Mesenchymal stem cell (in vitro differentiated cells and primary cell): ENCODE data around the gene ILDR1.

Experiments
- DNase-seq: peaks from one replicate; pipeline ENCODE4 v3.0.0-alpha.2; 2013
- H2AFZ ChIP-seq: one replicate; pipeline ENCODE4 v1.6.1; 2013; ENCODE audit warnings: low read depth, mild to moderate bottlenecking, control low read depth, inconsistent platforms, low read length, moderate library complexity
- H2AK5ac ChIP-seq: 2 replicates; pipeline ENCODE4 v1.6.1; 2013; ENCODE audit warnings: low read length, moderate library complexity, mild to moderate bottlenecking, inconsistent platforms; ENCODE audit not compliant: severe bottlenecking
- H2BK120ac ChIP-seq: one replicate; pipeline ENCODE4 v1.6.1; 2013; ENCODE audit warnings: low read depth, mild to moderate bottlenecking, inconsistent platforms, low read length, moderate library complexity
- H2BK12ac ChIP-seq, 2 experiments: one replicate each; pipeline ENCODE4 v1.6.1; 2013; ENCODE audit warnings: inconsistent platforms in 2 of 2, low read length in 2 of 2, mild to moderate bottlenecking in 2 of 2, moderate library complexity in 2 of 2, control low read depth in 1 of 2
- H2BK15ac ChIP-seq: one replicate; pipeline ENCODE4 v1.6.1; 2013; ENCODE audit warnings: mild to moderate bottlenecking, low read depth, inconsistent platforms; ENCODE audit not compliant: poor library complexity, severe bottlenecking
- H2BK5ac ChIP-seq: 2 replicates; pipeline ENCODE4 v1.6.1; 2013; ENCODE audit warnings: low read depth, mild to moderate bottlenecking, low read length, control low read depth, inconsistent platforms; ENCODE audit not compliant: poor library complexity, severe bottlenecking
- H3K14ac ChIP-seq, 2 experiments: one replicate each; pipeline ENCODE4 v1.6.1; 2013; ENCODE audit warnings: inconsistent platforms in 2 of 2, low read length in 2 of 2, control low read depth in 1 of 2, mild to moderate bottlenecking in 1 of 2, moderate library complexity in 1 of 2
- H3K18ac ChIP-seq, 2 experiments: one replicate each; pipeline ENCODE4 v1.6.1; 2013; ENCODE audit warnings: inconsistent platforms in 2 of 2, low read length in 2 of 2, control low read depth in 1 of 2, low read depth in 1 of 2, mild to moderate bottlenecking in 1 of 2
- H3K23ac ChIP-seq, 2 experiments: one replicate each; pipeline ENCODE4 v1.6.1; 2013; ENCODE audit warnings: inconsistent platforms in 2 of 2, low read length in 2 of 2, mild to moderate bottlenecking in 2 of 2, moderate library complexity in 2 of 2, control low read depth in 1 of 2
- H3K27ac ChIP-seq: 2 replicates; pipeline ENCODE4 v1.5.1; 2013; ENCODE audit warnings: mild to moderate bottlenecking, moderate library complexity, low read length, control low read depth, inconsistent platforms; ENCODE audit not compliant: poor library complexity, severe bottlenecking
- H3K27me3 ChIP-seq, 2 experiments: 2 replicates each; pipeline versions ENCODE4 v1.6.1 to v1.7.0; 2013; ENCODE audit warnings: low read length in 2 of 2, mild to moderate bottlenecking in 2 of 2, moderate library complexity in 2 of 2, control low read depth in 1 of 2, inconsistent platforms in 1 of 2; ENCODE audit not compliant: control insufficient read depth in 1 of 2, insufficient read depth in 1 of 2
- H3K36me3 ChIP-seq, 2 experiments: 2 replicates each; pipeline versions ENCODE4 v1.6.1 to v1.7.0; 2013; ENCODE audit warnings: low read length in 2 of 2, control low read depth in 1 of 2, inconsistent platforms in 1 of 2, low read depth in 1 of 2, mild to moderate bottlenecking in 1 of 2; ENCODE audit not compliant: insufficient read depth in 2 of 2, control insufficient read depth in 1 of 2
- H3K4ac ChIP-seq, 2 experiments: one replicate each; pipeline ENCODE4 v1.6.1; 2013; ENCODE audit warnings: inconsistent platforms in 2 of 2, low read length in 2 of 2, mild to moderate bottlenecking in 2 of 2, moderate library complexity in 2 of 2, control low read depth in 1 of 2, low read depth in 1 of 2
- H3K4me1 ChIP-seq: 2 replicates; pipeline ENCODE4 v1.6.1; 2013; ENCODE audit warnings: low read depth, low read length, control low read depth; ENCODE audit not compliant: control insufficient read depth, insufficient read depth
- H3K4me2 ChIP-seq: 2 replicates; pipeline ENCODE4 v1.6.1; 2013; ENCODE audit warnings: low read length, mild to moderate bottlenecking, inconsistent platforms; ENCODE audit not compliant: poor library complexity, severe bottlenecking
- H3K4me3 ChIP-seq, 2 experiments: 2 replicates each; pipeline versions ENCODE4 v1.5.1 to v1.7.0; 2013; ENCODE audit warnings: low read length in 2 of 2, mild to moderate bottlenecking in 2 of 2, control low read depth in 1 of 2, low read depth in 1 of 2; ENCODE audit not compliant: insufficient read depth in 1 of 2
- H3K79me1 ChIP-seq: replicated peaks from 2 replicates; pipeline ENCODE4 v1.6.1; 2013; ENCODE audit warnings: mild to moderate bottlenecking, control low read depth, low read length, inconsistent platforms; ENCODE audit not compliant: poor library complexity, severe bottlenecking
- H3K9ac ChIP-seq: 2 replicates; pipeline ENCODE4 v1.7.0; 2013; ENCODE audit warnings: mild to moderate bottlenecking, low read length, moderate library complexity
- H3K9me3 ChIP-seq: 2 replicates; pipeline ENCODE4 v1.7.0; 2013; ENCODE audit warnings: mild to moderate bottlenecking, low read length; ENCODE audit not compliant: control insufficient read depth
- H4K8ac ChIP-seq: one replicate; pipeline ENCODE4 v1.6.1; 2013; ENCODE audit warnings: inconsistent platforms, mild to moderate bottlenecking, low read length, moderate library complexity
- H4K91ac ChIP-seq: one replicate; pipeline ENCODE4 v1.6.1; 2013; ENCODE audit warnings: mild to moderate bottlenecking, low read length, inconsistent platforms
- WGBS: methylation state at CpG from one replicate; pipeline ENCODE4 v1.1.7; 2013; ENCODE audit warnings: mixed read lengths; 5-methylcytosine and 5-hydroxymethylcytosine counted together

Gene ILDR1

DNA sequence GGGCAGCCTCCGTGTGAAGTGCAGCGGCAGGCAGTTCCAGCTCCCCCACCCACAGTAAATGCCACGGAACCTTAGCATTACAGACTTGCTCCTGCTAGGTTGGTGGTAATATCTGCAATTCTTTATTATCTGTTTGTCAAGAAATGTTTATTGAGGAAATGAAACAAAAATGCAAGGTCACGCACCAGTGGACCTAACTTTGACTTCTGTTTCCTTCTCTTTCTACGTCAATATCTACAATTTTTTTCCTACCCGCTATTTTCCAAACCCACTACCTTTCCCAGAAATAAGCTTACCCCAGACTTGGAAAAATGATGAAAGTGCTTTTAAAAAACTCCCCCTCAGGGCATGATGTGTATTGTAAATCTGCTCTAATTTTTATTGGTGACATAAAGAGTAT is 18.9 kb downstream of the ILDR1 start:
- Histone ChIP-seq H3K36me3 (no peaks in the 10 kb centered on the region), H2BK5ac (no peak overlapping the region), H3K9ac (no peak overlapping the region), H2AFZ (no peak overlapping the region), H3K27ac (no peak overlapping the region), H2AK5ac (no peak overlapping the region), H2BK12ac (no peak overlapping the region), H2BK15ac (no peak overlapping the region), H3K27me3 (peaks cover 0 to 2% of the 10 kb centered on the region in 2 experiments), H3K9me3 (no peaks in the 10 kb centered on the region), H3K4ac (no peak overlapping the region), H3K4me2 (no peak overlapping the region), H3K4me3 (no peak overlapping the region), H3K23ac (no peak overlapping the region), H2BK120ac (no peak overlapping the region), H3K79me1 (no peaks in the 10 kb centered on the region), H3K14ac (no peak overlapping the region), H3K18ac (no peak overlapping the region), H3K4me1 (peaks cover 1% of the 10 kb centered on the region), H4K91ac (no peak overlapping the region), H4K8ac (no peak overlapping the region)
- no peak for DNase-seq
- WGBS = 65% methylated on average over 5 of the region's 6 CpGs

DNA sequence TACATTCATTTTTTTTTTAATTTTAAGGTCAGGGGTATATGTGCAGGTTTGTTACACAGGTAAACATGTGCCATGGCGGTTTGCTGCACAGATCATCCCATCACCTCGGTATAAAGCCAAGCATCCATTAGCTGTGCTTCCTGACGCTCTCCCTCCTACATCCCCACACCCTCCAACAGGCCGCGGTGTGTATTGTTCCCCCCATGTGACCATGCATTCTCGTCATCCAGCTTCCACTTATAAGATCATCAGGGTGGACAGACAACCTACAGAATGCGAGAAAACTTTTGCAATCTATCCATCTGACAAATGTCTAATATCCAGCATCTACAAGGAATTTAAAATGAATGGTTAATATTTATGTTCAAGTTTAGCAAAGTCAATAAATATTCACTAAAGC is 19.4 kb downstream of the ILDR1 start:
- Histone ChIP-seq H3K18ac (no peak overlapping the region), H3K79me1 (no peaks in the 10 kb centered on the region), H3K36me3 (no peaks in the 10 kb centered on the region), H2BK15ac (no peak overlapping the region), H3K27me3 (peaks cover 0 to 2% of the 10 kb centered on the region in 2 experiments), H3K4me1 (peaks cover 1% of the 10 kb centered on the region), H3K27ac (no peak overlapping the region), H3K9ac (no peak overlapping the region), H2AFZ (no peak overlapping the region), H3K4me2 (no peak overlapping the region), H2BK12ac (no peak overlapping the region), H4K91ac (no peak overlapping the region), H2BK120ac (no peak overlapping the region), H4K8ac (no peak overlapping the region), H3K4me3 (no peak overlapping the region), H2BK5ac (no peak overlapping the region), H2AK5ac (no peak overlapping the region), H3K9me3 (no peaks in the 10 kb centered on the region), H3K14ac (peak overlapping the region in 1 of 2 experiments; percentile 59), H3K23ac (no peak overlapping the region), H3K4ac (no peak overlapping the region)
- DNase-seq = no peak
- WGBS = 91% methylated on average over 6 of the region's 7 CpGs

DNA sequence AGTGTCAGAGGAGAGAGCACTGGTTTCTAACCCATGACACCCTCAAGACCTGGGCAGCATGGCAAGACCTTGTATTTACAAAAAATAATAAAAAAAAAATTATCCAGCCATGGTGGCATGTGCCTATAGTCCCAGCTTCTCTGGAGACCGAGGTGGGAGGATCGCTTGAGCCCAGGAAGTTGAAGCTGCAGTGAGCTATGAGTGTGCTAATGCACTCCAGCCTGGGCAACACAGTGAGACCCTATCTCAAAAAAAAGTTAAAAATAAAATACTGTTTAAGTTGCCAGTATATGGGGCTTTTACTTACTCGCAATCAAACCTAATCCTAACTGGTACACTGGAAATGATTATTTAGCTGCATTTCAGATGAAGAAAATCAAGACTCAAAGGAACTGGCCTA is 20.2 kb downstream of the ILDR1 start:
- H2BK15ac ChIP-seq = no peak overlapping the region
- no peak overlapping the region for H4K8ac ChIP-seq
- H2BK120ac ChIP-seq = no peak overlapping the region
- H3K4me3 ChIP-seq = no peak overlapping the region
- no peak overlapping the region for H3K4ac ChIP-seq
- no peak overlapping the region for H2AFZ ChIP-seq
- WGBS = 80% methylated on average over 2 of the region's 3 CpGs
- no peaks in the 10 kb centered on the region for H3K36me3 ChIP-seq
- H3K14ac ChIP-seq = no peak overlapping the region
- H3K18ac ChIP-seq = no peak overlapping the region
- no peak overlapping the region for H2AK5ac ChIP-seq
- H3K9me3 ChIP-seq = no peaks in the 10 kb centered on the region
- H3K27me3 ChIP-seq = peaks cover 0 to 2% of the 10 kb centered on the region in 2 experiments
- no peak overlapping the region for H2BK12ac ChIP-seq
- no peak overlapping the region for H3K4me2 ChIP-seq
- H2BK5ac ChIP-seq = no peak overlapping the region
- H3K4me1 ChIP-seq = peaks cover 4% of the 10 kb centered on the region
- no peak overlapping the region for H4K91ac ChIP-seq
- no peak overlapping the region for H3K23ac ChIP-seq
- no peak overlapping the region for H3K9ac ChIP-seq
- no peaks in the 10 kb centered on the region for H3K79me1 ChIP-seq
- H3K27ac ChIP-seq = no peak overlapping the region
- no peak for DNase-seq

DNA sequence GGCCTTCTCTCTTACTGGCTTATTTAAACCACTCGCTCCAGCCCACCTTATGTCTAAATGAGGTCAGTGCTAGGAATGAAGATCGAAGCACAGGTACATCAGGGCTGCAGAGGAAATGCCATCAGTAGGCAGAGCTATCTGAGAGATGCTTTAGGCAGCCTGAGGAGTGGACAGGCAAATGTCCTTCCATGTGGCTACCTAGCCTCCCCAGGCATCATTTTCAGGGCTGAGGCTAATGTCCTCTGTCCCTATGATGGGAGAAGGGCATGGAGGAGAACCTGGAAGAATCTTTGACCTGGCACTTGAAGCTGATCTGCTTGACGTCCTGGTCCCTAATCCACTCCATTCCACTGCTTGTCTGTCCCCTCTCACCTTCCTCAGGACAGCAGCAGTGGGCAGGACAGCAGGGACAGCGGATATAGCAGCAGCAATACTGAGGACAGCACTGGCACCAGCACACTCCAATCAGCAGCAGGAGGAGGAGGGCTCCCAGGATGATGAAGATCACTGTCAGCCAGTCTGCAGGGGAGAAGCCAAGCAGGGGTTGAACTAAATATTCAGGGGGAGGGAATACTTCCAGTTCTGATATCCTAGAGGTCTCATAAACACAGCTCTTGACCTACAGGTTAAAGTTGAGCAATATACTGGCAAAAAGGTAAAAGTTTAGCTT is 21.0 kb downstream of the ILDR1 start:
- no peak overlapping the region for H4K8ac ChIP-seq
- no peaks in the 10 kb centered on the region for H3K79me1 ChIP-seq
- no peak for DNase-seq
- H3K9ac ChIP-seq = no peak overlapping the region
- no peak overlapping the region for H3K18ac ChIP-seq
- H3K14ac ChIP-seq = no peak overlapping the region
- H3K4me3 ChIP-seq = no peak overlapping the region
- no peak overlapping the region for H2BK12ac ChIP-seq
- no peak overlapping the region for H3K4me2 ChIP-seq
- no peak overlapping the region for H2BK15ac ChIP-seq
- H2AK5ac ChIP-seq = no peak overlapping the region
- no peak overlapping the region for H2BK5ac ChIP-seq
- H4K91ac ChIP-seq = no peak overlapping the region
- peaks cover 0 to 2% of the 10 kb centered on the region in 2 experiments for H3K27me3 ChIP-seq
- no peak overlapping the region for H3K4ac ChIP-seq
- no peak overlapping the region for H2AFZ ChIP-seq
- no peaks in the 10 kb centered on the region for H3K9me3 ChIP-seq
- H3K36me3 ChIP-seq = no peaks in the 10 kb centered on the region
- H3K23ac ChIP-seq = no peak overlapping the region
- H2BK120ac ChIP-seq = no peak overlapping the region
- H3K4me1 ChIP-seq = peaks cover 4% of the 10 kb centered on the region
- H3K27ac ChIP-seq = no peak overlapping the region
- WGBS = 61% methylated on average over 4 of the region's 4 CpGs
